C4-2B (cell line): ENCODE data around the gene OR52N1.

Source experiments
- H3K27ac ChIP-seq: fragments of 450-650 bp; 2 replicates; pipeline ENCODE4 v1.5.1; 2017
- ZFX ChIP-seq: fragments of 450-650 bp; IDR thresholded peaks from 2 replicates; pipeline ENCODE4 v1.6.1; 2017
- TF ChIP-seq, protein P1 (sequence below): fragments of 450-650 bp; conservative IDR thresholded peaks from 2 replicates; pipeline ENCODE4 v1.5.1; 2017; ENCODE audit warnings: mild to moderate bottlenecking

OR52N1 gene

DNA sequence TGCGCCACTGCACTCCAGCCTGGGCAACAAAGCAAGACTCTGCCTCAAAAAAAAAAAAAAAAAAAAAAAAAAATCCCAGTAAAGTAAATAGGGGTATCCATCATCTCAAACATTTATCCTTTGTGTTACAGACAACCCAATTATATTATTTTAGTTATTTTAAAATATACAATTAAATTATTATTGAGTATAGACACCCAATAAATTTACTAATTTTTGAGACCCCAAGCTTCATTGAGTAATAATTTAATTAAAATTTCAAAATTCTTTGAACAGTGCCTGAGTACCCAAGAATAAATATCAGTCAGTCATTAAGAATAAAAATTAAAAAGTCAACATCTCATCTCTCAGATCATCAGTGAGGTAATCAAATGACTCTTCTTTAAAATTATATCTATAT lies 37.1 kb downstream of the OR52N1 start, which contains the start of gene OR52N4:
Gene OR52N4, plus strand, starts transcription at position 301 of the 400 bp plus-strand sequence. CDS start 498 bp downstream, outside the sequence.
- TF ChIP-seq, protein P1, sequence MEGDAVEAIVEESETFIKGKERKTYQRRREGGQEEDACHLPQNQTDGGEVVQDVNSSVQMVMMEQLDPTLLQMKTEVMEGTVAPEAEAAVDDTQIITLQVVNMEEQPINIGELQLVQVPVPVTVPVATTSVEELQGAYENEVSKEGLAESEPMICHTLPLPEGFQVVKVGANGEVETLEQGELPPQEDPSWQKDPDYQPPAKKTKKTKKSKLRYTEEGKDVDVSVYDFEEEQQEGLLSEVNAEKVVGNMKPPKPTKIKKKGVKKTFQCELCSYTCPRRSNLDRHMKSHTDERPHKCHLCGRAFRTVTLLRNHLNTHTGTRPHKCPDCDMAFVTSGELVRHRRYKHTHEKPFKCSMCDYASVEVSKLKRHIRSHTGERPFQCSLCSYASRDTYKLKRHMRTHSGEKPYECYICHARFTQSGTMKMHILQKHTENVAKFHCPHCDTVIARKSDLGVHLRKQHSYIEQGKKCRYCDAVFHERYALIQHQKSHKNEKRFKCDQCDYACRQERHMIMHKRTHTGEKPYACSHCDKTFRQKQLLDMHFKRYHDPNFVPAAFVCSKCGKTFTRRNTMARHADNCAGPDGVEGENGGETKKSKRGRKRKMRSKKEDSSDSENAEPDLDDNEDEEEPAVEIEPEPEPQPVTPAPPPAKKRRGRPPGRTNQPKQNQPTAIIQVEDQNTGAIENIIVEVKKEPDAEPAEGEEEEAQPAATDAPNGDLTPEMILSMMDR: no peak
- H3K27ac ChIP-seq: no peak within 1 kb of the TSS

DNA sequence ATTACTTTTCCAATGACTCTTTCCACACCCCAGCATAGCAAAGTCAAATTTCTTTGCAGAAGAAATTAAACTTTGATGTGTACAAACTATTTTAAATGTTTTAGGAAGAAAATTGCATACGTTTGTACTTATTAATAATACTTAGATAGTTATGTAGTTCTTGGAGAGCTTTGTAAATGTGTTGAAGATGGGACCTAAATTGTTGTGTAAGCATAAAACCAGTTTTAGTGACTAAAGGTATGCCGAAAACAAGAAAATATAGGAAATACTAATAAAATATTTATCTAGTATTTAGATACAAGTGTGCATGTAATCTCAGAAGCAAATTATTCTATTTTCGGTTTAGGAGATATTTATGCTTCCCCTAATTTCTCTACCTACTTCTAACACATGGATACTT lies 41.2 kb downstream of the OR52N1 start:
- no peak overlapping the region for H3K27ac ChIP-seq
- TF ChIP-seq, protein P1: no peak
- no peak for TF ChIP-seq ZFX

DNA sequence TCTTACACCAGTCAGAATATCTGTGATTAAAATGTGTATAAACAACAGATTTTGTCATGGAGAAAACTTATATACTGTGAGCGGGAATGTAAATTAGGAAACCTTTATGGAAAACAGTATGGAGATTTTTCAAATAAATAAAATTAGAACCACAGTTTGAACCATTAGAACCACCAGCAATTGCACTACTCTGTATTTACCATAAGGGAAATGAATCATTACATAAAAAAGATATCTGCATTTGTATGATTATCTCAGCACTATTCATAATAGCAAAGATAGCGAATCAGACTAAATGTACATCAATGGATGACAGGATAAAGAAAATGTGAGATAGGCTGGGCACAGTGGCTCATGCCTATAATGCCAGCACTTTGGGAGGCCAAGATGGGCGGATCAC lies 44.5 kb downstream of the OR52N1 start:
- TF ChIP-seq ZFX: no peak
- TF ChIP-seq, protein P1: no peak
- H3K27ac ChIP-seq: no peak overlapping the region

DNA sequence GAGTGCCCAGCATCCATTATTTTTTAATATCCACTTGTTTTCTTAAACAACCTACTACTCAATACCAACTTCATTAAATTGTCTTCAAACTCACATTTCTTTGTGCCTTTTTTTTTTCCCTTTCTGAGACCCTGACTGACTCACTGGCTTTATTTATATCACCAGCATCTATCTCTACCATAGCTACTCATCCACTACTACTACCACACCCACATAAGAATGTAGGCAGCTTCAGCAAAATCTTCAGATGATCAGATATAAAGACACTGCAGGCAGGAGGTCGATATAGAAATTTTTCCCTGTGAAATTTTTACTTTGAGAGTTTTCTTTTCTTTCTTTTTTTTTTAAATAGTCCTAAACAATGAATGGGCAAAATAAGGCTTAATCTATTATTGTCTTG lies 52.6 kb downstream of the OR52N1 start:
- TF ChIP-seq, protein P1: no peak
- no peak for TF ChIP-seq ZFX
- H3K27ac ChIP-seq: no peak overlapping the region

DNA sequence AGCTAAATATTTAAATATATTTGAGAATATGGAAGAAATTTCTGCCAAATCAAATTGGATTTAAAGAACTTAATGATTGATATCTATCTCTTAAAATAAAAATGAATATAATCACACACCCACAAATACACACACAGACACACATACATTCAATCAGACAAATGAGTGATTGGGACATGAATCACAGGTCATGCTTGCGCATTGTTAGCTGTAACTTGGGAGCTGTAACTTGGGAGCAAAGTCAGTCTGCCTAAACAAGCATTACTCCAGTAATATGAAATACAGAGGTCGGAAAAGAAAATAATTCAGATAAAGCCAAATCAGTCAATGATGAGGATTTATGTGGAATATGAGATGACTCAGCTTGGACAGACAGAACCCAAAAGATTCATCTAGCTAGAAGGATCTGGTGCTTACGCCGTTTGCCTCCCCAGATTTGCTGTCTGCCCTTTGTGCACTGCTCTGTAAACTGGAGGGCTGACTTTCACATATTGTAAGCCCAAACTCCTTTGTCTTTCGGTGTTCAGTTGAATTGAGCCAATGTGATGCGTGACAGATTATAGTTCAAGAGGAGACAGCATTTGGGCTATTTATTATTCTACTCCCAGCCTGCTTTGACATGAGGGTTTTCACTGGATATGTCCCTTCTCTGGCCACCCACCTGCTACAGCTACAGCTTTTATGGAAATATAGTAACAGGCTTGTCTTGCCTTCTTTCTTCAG lies 53.2 kb downstream of the OR52N1 start:
- TF ChIP-seq ZFX: no peak
- TF ChIP-seq, protein P1: no peak
- H3K27ac ChIP-seq: no peak overlapping the region

DNA sequence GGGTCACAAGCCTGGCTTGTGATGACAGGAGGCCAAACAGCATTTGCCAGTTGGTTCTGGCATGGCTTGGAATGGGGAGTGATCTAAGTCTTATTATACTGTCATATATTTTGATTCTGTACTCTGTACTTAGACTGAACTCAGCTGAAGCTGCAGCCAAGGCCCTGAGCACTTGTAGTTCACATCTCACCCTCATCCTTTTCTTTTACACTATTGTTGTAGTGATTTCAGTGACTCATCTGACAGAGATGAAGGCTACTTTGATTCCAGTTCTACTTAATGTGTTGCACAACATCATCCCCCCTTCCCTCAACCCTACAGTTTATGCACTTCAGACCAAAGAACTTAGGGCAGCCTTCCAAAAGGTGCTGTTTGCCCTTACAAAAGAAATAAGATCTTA lies 54.0 kb downstream of the OR52N1 start:
- H3K27ac ChIP-seq: no peak overlapping the region
- TF ChIP-seq ZFX: no peak
- TF ChIP-seq, protein P1: no peak
